Loucy (cell line): ENCODE data around the gene ALDH6A1.

Experiments used
- H2AFZ ChIP-seq: fragments of 200-600 bp; sonication (generic); 2 replicates; pipeline ENCODE4 v1.6.0; 2016; ENCODE audit warnings: antibody characterized with exemption, mild to moderate bottlenecking, low read length, moderate library complexity
- H3F3A ChIP-seq: fragments of 200-600 bp; 2 replicates; pipeline ENCODE4 v1.6.0; 2016; ENCODE audit warnings: antibody characterized with exemption, low read depth, mild to moderate bottlenecking
- H3K27me3 ChIP-seq: fragments of 200-600 bp; sonication (generic); 2 replicates; pipeline ENCODE4 v1.6.1; 2014; ENCODE audit warnings: low read length, mild to moderate bottlenecking; ENCODE audit not compliant: insufficient read depth, poor library complexity, severe bottlenecking
- H3K36me3 ChIP-seq: fragments of 200-600 bp; sonication (generic); 2 replicates; pipeline ENCODE4 v1.6.1; 2016; ENCODE audit warnings: low read length; ENCODE audit not compliant: insufficient read depth
- H3K4me1 ChIP-seq: fragments of 200-600 bp; sonication (generic); 2 replicates; pipeline ENCODE4 v1.5.1; 2014; ENCODE audit warnings: low read length, mild to moderate bottlenecking; ENCODE audit not compliant: insufficient read depth, poor library complexity, severe bottlenecking
- H3K4me2 ChIP-seq: fragments of 200-600 bp; sonication (generic); 2 replicates; pipeline ENCODE4 v1.6.0; 2014; ENCODE audit warnings: antibody characterized with exemption, low read length, low read depth, mild to moderate bottlenecking; ENCODE audit not compliant: poor library complexity, severe bottlenecking
- H3K4me3 ChIP-seq: fragments of 200-600 bp; sonication (generic); 2 replicates; pipeline ENCODE4 v1.5.1; 2014; ENCODE audit warnings: low read length, mild to moderate bottlenecking, mixed read lengths; ENCODE audit not compliant: poor library complexity, severe bottlenecking
- H3K79me2 ChIP-seq: fragments of 200-600 bp; sonication (generic); 2 replicates; pipeline ENCODE4 v1.6.1; 2014; ENCODE audit warnings: low read length; ENCODE audit not compliant: insufficient read depth
- H3K9ac ChIP-seq: fragments of 200-600 bp; sonication (generic); 2 replicates; pipeline ENCODE4 v1.6.0; 2014; ENCODE audit warnings: mild to moderate bottlenecking, low read depth, low read length, moderate library complexity; ENCODE audit not compliant: poor library complexity, severe bottlenecking
- H3K9me2 ChIP-seq: fragments of 200-600 bp; sonication (generic); replicated peaks from 2 replicates; pipeline ENCODE4 v1.6.1; 2016; ENCODE audit warnings: low read depth, low read length, mixed read lengths
- H3K9me3 ChIP-seq: fragments of 200-600 bp; sonication (generic); 2 replicates; pipeline ENCODE4 v1.6.1; 2014; ENCODE audit warnings: mild to moderate bottlenecking, antibody characterized with exemption, low read length, low read depth; ENCODE audit not compliant: insufficient read depth
- H4K20me1 ChIP-seq: fragments of 200-600 bp; sonication (generic); 2 replicates; pipeline ENCODE4 v1.6.0; 2014; ENCODE audit warnings: antibody characterized with exemption, low read length, mild to moderate bottlenecking; ENCODE audit not compliant: insufficient read depth, poor library complexity, severe bottlenecking
- CTCF ChIP-seq: fragments of 200-600 bp; sonication (generic); conservative IDR thresholded peaks from 2 replicates; pipeline ENCODE4 v1.5.1; 2014; ENCODE audit warnings: mild to moderate bottlenecking, antibody characterized with exemption, low read length
- EZH2phosphoT487 ChIP-seq: fragments of 200-600 bp; IDR thresholded peaks from 2 replicates; pipeline ENCODE4 v1.6.1; 2018; ENCODE audit warnings: antibody characterized with exemption, mild to moderate bottlenecking, moderate library complexity, borderline replicate concordance

ALDH6A1 gene

GRCh38 chr14:74089251-74090020 is 5.2 kb upstream of the ALDH6A1 start:
- H3K4me1 ChIP-seq: peaks cover 3% of the 10 kb centered on the region
- peaks cover 5% of the 10 kb centered on the region for H4K20me1 ChIP-seq
- H3K79me2 ChIP-seq: peaks cover 22% of the 10 kb centered on the region
- no peaks in the 10 kb centered on the region for H3K9me3 ChIP-seq
- no peak overlapping the region for H2AFZ ChIP-seq
- no peaks in the 10 kb centered on the region for H3K36me3 ChIP-seq
- H3K27me3 ChIP-seq: no peaks in the 10 kb centered on the region
- H3F3A ChIP-seq: no peaks in the 10 kb centered on the region
- no peak overlapping the region for H3K9ac ChIP-seq
- TF ChIP-seq EZH2phosphoT487 (no peak), CTCF (no peak)
- no peak overlapping the region for H3K4me2 ChIP-seq
- H3K9me2 ChIP-seq: no peaks in the 10 kb centered on the region
- no peak overlapping the region for H3K4me3 ChIP-seq

DNA sequence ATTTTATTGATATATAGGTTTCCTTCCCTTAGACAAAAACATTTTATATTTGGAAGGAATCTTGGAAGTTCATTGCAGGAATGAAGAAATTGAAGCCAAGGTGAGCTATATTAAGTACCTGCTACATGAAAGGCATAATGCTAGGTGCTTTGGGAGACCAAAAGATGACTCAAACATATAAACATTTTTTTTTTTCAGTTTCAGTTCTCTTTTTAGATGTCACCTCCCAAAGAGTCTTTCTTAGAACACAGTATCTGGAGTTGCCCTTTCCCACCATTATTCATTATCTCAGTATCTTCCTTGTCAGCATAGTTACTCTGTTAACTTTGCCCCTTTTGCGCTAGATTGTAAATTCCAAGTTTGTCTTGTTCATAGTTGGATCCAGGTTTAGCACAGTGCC is 1.6 kb upstream of the ALDH6A1 start:
- Histone ChIP-seq H3K27me3 (no peaks in the 10 kb centered on the region), H3K9me2 (no peaks in the 10 kb centered on the region), H2AFZ (no peak overlapping the region), H3K4me3 (peak overlapping the region; percentile 84), H3F3A (no peaks in the 10 kb centered on the region), H4K20me1 (peaks cover 2% of the 10 kb centered on the region), H3K4me2 (peak overlapping the region; percentile 83), H3K9me3 (no peaks in the 10 kb centered on the region), H3K79me2 (peaks cover 27% of the 10 kb centered on the region), H3K36me3 (no peaks in the 10 kb centered on the region), H3K4me1 (peaks cover 10% of the 10 kb centered on the region), H3K9ac (peak overlapping the region; percentile 76)
- TF ChIP-seq EZH2phosphoT487 (no peak), CTCF (no peak)

- no peaks in the 10 kb centered on the region for H3K9me3 ChIP-seq
- H2AFZ ChIP-seq: peak overlapping the region; percentile 87
- H4K20me1 ChIP-seq: no peaks in the 10 kb centered on the region
- no peaks in the 10 kb centered on the region for H3F3A ChIP-seq
- no peaks in the 10 kb centered on the region for H3K36me3 ChIP-seq
- peak overlapping the region; percentile 83 for H3K4me2 ChIP-seq
- peaks cover 10% of the 10 kb centered on the region for H3K4me1 ChIP-seq
- H3K27me3 ChIP-seq: no peaks in the 10 kb centered on the region
- H3K9ac ChIP-seq: peak overlapping the region; percentile 76
- peak overlapping the region; percentile 84 for H3K4me3 ChIP-seq
- no peaks in the 10 kb centered on the region for H3K9me2 ChIP-seq
- TF ChIP-seq CTCF (no peak), EZH2phosphoT487 (no peak)
- H3K79me2 ChIP-seq: peaks cover 27% of the 10 kb centered on the region
These were observed 889 bp upstream of the ALDH6A1 start for GRCh38 chr14:74085047-74085637.
